Measurements from ENCODE around the gene F12.

DNA sequence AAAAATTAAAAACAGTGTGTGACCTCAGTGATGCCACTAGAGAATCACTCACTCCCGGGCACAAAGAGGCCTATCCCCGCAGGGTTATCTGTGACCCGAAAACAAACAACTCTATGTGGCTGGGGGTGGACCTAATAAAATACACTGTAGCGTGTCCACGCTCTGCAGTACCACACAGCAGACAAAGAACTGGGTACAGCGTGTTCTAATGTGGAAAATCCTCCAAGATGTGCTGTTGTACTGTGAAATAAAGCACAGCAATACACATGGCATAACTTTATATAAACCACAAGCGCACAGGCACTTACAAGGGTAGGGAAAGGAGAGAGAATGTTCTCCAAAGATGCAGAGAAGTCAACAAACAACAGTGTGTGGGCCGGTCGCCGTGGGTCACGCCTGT lies 33.3 kb downstream of the F12 start:
- TF ChIP-seq POLR2AphosphoS5 (IDR thresholded peaks at IDR 0.05; ENCODE audit: low read depth, low read length): no peak
- no peak for TF ChIP-seq TAF1 (IDR thresholded peaks at IDR 0.05; ENCODE audit: borderline replicate concordance, low read depth, low read length)
- TF ChIP-seq POLR2A (IDR thresholded peaks at IDR 0.05; ENCODE audit: low read depth, low read length): no peak

Measured in GM12892 (cell line).